Suprapubic skin (tissue), 3 donors: ENCODE data around the gene IL27RA.

Experiments used
- POLR2A ChIP-seq, 2 donors: fragments of 450-650 bp; IDR thresholded peaks; one replicate each; pipeline ENCODE4 v1.6.1; 2017; ENCODE audit warnings: antibody characterized with exemption in 2 of 2, mild to moderate bottlenecking in 2 of 2, moderate library complexity in 2 of 2
- TF ChIP-seq, protein P1 (sequence below), 2 donors: fragments of 200-600 bp in 1 of 2; fragments of 450-650 bp in 1 of 2; sonication (generic) in 1 of 2; IDR thresholded peaks; one replicate each; pipeline ENCODE4 v1.5.1; 2016 to 2019; ENCODE audit warnings: antibody characterized with exemption in 2 of 2, mild to moderate bottlenecking in 1 of 2, moderate library complexity in 1 of 2

DNA sequence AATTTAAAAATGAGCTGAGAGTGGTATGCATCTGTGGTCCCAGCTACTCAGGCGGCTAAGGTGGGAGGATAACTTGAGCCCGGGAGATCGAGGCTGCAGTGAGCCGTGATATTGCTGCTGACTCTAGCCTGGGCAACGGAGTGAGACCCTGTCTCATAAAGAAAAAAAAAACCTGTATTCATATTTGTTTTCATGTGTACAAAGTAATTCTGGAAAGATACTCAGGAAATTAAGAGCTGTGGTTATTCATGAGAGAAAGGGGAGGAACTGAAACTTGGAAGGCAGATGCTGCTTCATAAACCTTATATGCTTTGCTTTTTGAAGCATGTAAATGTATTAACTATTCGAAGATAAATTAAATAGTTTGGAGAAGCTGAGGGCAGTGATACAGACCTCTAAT is 12.5 kb upstream of the IL27RA start:
- no peak for TF ChIP-seq POLR2A (IDR thresholded peaks at IDR 0.05)
- TF ChIP-seq, protein P1, sequence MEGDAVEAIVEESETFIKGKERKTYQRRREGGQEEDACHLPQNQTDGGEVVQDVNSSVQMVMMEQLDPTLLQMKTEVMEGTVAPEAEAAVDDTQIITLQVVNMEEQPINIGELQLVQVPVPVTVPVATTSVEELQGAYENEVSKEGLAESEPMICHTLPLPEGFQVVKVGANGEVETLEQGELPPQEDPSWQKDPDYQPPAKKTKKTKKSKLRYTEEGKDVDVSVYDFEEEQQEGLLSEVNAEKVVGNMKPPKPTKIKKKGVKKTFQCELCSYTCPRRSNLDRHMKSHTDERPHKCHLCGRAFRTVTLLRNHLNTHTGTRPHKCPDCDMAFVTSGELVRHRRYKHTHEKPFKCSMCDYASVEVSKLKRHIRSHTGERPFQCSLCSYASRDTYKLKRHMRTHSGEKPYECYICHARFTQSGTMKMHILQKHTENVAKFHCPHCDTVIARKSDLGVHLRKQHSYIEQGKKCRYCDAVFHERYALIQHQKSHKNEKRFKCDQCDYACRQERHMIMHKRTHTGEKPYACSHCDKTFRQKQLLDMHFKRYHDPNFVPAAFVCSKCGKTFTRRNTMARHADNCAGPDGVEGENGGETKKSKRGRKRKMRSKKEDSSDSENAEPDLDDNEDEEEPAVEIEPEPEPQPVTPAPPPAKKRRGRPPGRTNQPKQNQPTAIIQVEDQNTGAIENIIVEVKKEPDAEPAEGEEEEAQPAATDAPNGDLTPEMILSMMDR (IDR thresholded peaks at IDR 0.05) = no peak
